ENCODE results near the gene AP4M1.

Gene AP4M1

GRCh38 chr7:100111156-100111555 lies 9.7 kb downstream of the AP4M1 start:
- H3K4me3 Mint-ChIP-seq, result no peak overlapping the region
- DNase-seq, result no peak
- no peaks in the 10 kb centered on the region for H3K9me3 Mint-ChIP-seq
- H3K27ac Mint-ChIP-seq, result no peak overlapping the region
- peaks cover 92% of the 10 kb centered on the region for H3K36me3 Mint-ChIP-seq (ENCODE audit: low read depth)
- no peaks in the 10 kb centered on the region for H3K27me3 Mint-ChIP-seq
- H3K4me1 Mint-ChIP-seq (ENCODE audit: low read depth), result peaks cover 4% of the 10 kb centered on the region

GRCh38 chr7:100111914-100112313 lies 10.5 kb downstream of the AP4M1 start:
- Mint-ChIP-seq H3K9me3 (no peaks in the 10 kb centered on the region), H3K27ac (no peak overlapping the region), H3K4me1 (ENCODE audit: low read depth) (peaks cover 4% of the 10 kb centered on the region), H3K36me3 (ENCODE audit: low read depth) (peaks cover 92% of the 10 kb centered on the region), H3K27me3 (no peaks in the 10 kb centered on the region), H3K4me3 (no peak overlapping the region)
- no peak for DNase-seq

- Mint-ChIP-seq H3K4me3 (no peak overlapping the region), H3K4me1 (ENCODE audit: low read depth) (peaks cover 16% of the 10 kb centered on the region), H3K27ac (no peak overlapping the region), H3K36me3 (ENCODE audit: low read depth) (peaks cover 76% of the 10 kb centered on the region), H3K27me3 (no peaks in the 10 kb centered on the region), H3K9me3 (no peaks in the 10 kb centered on the region)
- no peak for DNase-seq
Observed at GRCh38 chr7:100115026-100115425, 13.6 kb downstream of the AP4M1 start.

- H3K9me3 Mint-ChIP-seq, result no peaks in the 10 kb centered on the region
- peak overlapping the region; percentile 98 for H3K4me3 Mint-ChIP-seq
- peak overlapping the region; percentile 99 for H3K27ac Mint-ChIP-seq
- H3K27me3 Mint-ChIP-seq, result no peaks in the 10 kb centered on the region
- DNase-seq, result no peak
- H3K36me3 Mint-ChIP-seq (ENCODE audit: low read depth), result peaks cover 53% of the 10 kb centered on the region
- peaks cover 28% of the 10 kb centered on the region for H3K4me1 Mint-ChIP-seq (ENCODE audit: low read depth)
Observed at GRCh38 chr7:100118388-100119071, 17.1 kb downstream of the AP4M1 start.

- peaks cover 49% of the 10 kb centered on the region for H3K36me3 Mint-ChIP-seq (ENCODE audit: low read depth)
- peaks cover 31% of the 10 kb centered on the region for H3K4me1 Mint-ChIP-seq (ENCODE audit: low read depth)
- H3K9me3 Mint-ChIP-seq, result no peaks in the 10 kb centered on the region
- peak within 1 kb of the TSS; percentile 98 for H3K4me3 Mint-ChIP-seq
- no peaks in the 10 kb centered on the region for H3K27me3 Mint-ChIP-seq
- peak within 1 kb of the TSS; percentile 99 for H3K27ac Mint-ChIP-seq
- peak; percentile 95 for DNase-seq
Observed at GRCh38 chr7:100119072-100119969, 17.9 kb downstream of the AP4M1 start, which contains the start of the genes CNPY4 and TAF6. Gene CNPY4, plus strand, starts transcription at chr7:100119634. Its CDS starts 111 bp downstream, at chr7:100119745. Gene TAF6, minus strand, starts transcription at chr7:100119358. Its CDS starts 5,149 bp downstream, at chr7:100114209.

- peak overlapping the region; percentile 98 for H3K4me3 Mint-ChIP-seq
- no peaks in the 10 kb centered on the region for H3K9me3 Mint-ChIP-seq
- peaks cover 39% of the 10 kb centered on the region for H3K4me1 Mint-ChIP-seq (ENCODE audit: low read depth)
- no peak for DNase-seq
- H3K27me3 Mint-ChIP-seq, result no peaks in the 10 kb centered on the region
- H3K36me3 Mint-ChIP-seq (ENCODE audit: low read depth), result peaks cover 53% of the 10 kb centered on the region
- H3K27ac Mint-ChIP-seq, result peak overlapping the region; percentile 99
Observed at GRCh38 chr7:100119970-100120732, 18.7 kb downstream of the AP4M1 start.

- Mint-ChIP-seq H3K27me3 (no peaks in the 10 kb centered on the region), H3K4me3 (peak overlapping the region; percentile 98), H3K4me1 (ENCODE audit: low read depth) (peaks cover 45% of the 10 kb centered on the region), H3K9me3 (no peaks in the 10 kb centered on the region), H3K36me3 (ENCODE audit: low read depth) (peaks cover 54% of the 10 kb centered on the region), H3K27ac (peak overlapping the region; percentile 99)
- DNase-seq, result no peak
Observed at GRCh38 chr7:100120733-100121036, 19.2 kb downstream of the AP4M1 start.

- no peaks in the 10 kb centered on the region for H3K27me3 Mint-ChIP-seq
- no peak for DNase-seq
- no peak overlapping the region for H3K4me3 Mint-ChIP-seq
- peaks cover 53% of the 10 kb centered on the region for H3K36me3 Mint-ChIP-seq (ENCODE audit: low read depth)
- peaks cover 43% of the 10 kb centered on the region for H3K4me1 Mint-ChIP-seq (ENCODE audit: low read depth)
- H3K9me3 Mint-ChIP-seq, result no peaks in the 10 kb centered on the region
- peak overlapping the region; percentile 46 for H3K27ac Mint-ChIP-seq
Observed at GRCh38 chr7:100122067-100122466, 20.6 kb downstream of the AP4M1 start.

GRCh38 chr7:100122568-100122967 lies 21.1 kb downstream of the AP4M1 start:
- Mint-ChIP-seq H3K9me3 (no peaks in the 10 kb centered on the region), H3K27ac (peak overlapping the region; percentile 46), H3K36me3 (ENCODE audit: low read depth) (peaks cover 54% of the 10 kb centered on the region), H3K4me3 (no peak overlapping the region), H3K4me1 (ENCODE audit: low read depth) (peaks cover 43% of the 10 kb centered on the region), H3K27me3 (no peaks in the 10 kb centered on the region)
- no peak for DNase-seq

- Mint-ChIP-seq H3K36me3 (ENCODE audit: low read depth) (peaks cover 43% of the 10 kb centered on the region), H3K4me3 (peak overlapping the region; percentile 99), H3K4me1 (ENCODE audit: low read depth) (peaks cover 40% of the 10 kb centered on the region), H3K27me3 (no peaks in the 10 kb centered on the region), H3K27ac (peak overlapping the region; percentile 100), H3K9me3 (no peaks in the 10 kb centered on the region)
- no peak for DNase-seq
Observed at GRCh38 chr7:100124301-100125230, 23.1 kb downstream of the AP4M1 start.

- no peak for DNase-seq
- H3K27me3 Mint-ChIP-seq, result no peaks in the 10 kb centered on the region
- peaks cover 40% of the 10 kb centered on the region for H3K36me3 Mint-ChIP-seq (ENCODE audit: low read depth)
- peaks cover 41% of the 10 kb centered on the region for H3K4me1 Mint-ChIP-seq (ENCODE audit: low read depth)
- H3K4me3 Mint-ChIP-seq, result peak overlapping the region; percentile 99
- peak overlapping the region; percentile 100 for H3K27ac Mint-ChIP-seq
- no peaks in the 10 kb centered on the region for H3K9me3 Mint-ChIP-seq
Observed at GRCh38 chr7:100126239-100126930, 24.9 kb downstream of the AP4M1 start.

- H3K4me3 Mint-ChIP-seq, result peak within 1 kb of the TSS; percentile 99
- H3K27me3 Mint-ChIP-seq, result no peaks in the 10 kb centered on the region
- no peaks in the 10 kb centered on the region for H3K9me3 Mint-ChIP-seq
- peak; percentile 93 for DNase-seq
- H3K27ac Mint-ChIP-seq, result peak within 1 kb of the TSS; percentile 100
- H3K36me3 Mint-ChIP-seq (ENCODE audit: low read depth), result peaks cover 37% of the 10 kb centered on the region
- peaks cover 38% of the 10 kb centered on the region for H3K4me1 Mint-ChIP-seq (ENCODE audit: low read depth)
Observed at GRCh38 chr7:100126931-100127865, 25.8 kb downstream of the AP4M1 start, which contains the start of gene MBLAC1. Gene MBLAC1, plus strand, starts transcription at chr7:100126967. Its CDS starts 429 bp downstream, at chr7:100127396.

Data from activated T-cell treated with anti-CD3 and anti-CD28 coated beads, Interleukin-2, amount 50 U/mL, for 24 hours (primary cell).